Measurements from ENCODE around the gene FIP1L1. TPM values are rescaled to one million over a fixed set of nuclear protein-coding genes. Genes with fewer than 3 reads are reported as not detected.

The FIP1L1 gene
- total and polyA plus RNA-seq, 10 of the 15 experiments (the other 5 are each of a cell fraction or from before 2014, with no cell fraction given), result 28.1 to 110 (median 59.4) TPM

DNA sequence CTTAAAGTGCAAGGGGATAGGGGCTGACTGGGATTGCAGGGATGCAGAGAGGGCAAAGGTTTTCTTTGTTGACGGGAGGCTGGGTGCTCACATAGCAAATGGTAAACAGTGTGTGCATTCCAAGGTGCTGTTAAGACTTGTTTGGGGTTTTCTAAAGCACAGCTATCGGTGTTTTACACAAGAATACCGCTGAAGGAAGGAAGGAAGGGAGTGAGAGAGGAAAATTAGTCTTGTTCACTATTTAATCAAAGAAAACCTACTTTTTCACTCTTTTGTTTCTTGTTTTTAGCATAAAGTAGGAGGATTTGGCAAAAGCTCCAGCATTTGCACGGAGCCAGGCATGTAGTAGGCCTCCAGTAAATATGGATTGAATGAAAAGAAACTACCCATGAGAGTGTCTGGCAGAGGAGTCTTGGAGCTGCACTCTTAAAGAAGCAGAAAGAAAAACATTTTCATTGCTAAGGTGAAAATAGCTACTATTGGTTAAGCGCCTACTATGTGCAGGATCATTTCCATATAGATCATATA is 99.7 kb downstream of the FIP1L1 start:
- BruUV-seq (replicated peaks), result no TSS peak
- TF ChIP-seq CHD4 (IDR thresholded peaks at IDR 0.05), result no peak
- no peak for TF ChIP-seq ZBTB33 (IDR thresholded peaks at IDR 0.05)
- TF ChIP-seq JUND (IDR thresholded peaks at IDR 0.05; ENCODE audit: low read depth, low read length), result no peak
- TF ChIP-seq CHD1 (IDR thresholded peaks at IDR 0.05; ENCODE audit: low read depth, low read length), result no peak
- TF ChIP-seq CREM (IDR thresholded peaks at IDR 0.05; ENCODE audit: low read depth), result no peak
- TF ChIP-seq, protein P1, sequence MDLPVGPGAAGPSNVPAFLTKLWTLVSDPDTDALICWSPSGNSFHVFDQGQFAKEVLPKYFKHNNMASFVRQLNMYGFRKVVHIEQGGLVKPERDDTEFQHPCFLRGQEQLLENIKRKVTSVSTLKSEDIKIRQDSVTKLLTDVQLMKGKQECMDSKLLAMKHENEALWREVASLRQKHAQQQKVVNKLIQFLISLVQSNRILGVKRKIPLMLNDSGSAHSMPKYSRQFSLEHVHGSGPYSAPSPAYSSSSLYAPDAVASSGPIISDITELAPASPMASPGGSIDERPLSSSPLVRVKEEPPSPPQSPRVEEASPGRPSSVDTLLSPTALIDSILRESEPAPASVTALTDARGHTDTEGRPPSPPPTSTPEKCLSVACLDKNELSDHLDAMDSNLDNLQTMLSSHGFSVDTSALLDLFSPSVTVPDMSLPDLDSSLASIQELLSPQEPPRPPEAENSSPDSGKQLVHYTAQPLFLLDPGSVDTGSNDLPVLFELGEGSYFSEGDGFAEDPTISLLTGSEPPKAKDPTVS (IDR thresholded peaks at IDR 0.05; ENCODE audit: low read depth, low read length), result no peak
- TF ChIP-seq NRF1 (conservative IDR thresholded peaks at IDR 0.05; ENCODE audit: low read depth, low read length), result no peak
- H3K27me3 ChIP-seq (replicated peaks in 1 of 2; ENCODE audit: control insufficient read depth in 2 of 2, insufficient read depth in 2 of 2, low read length in 1 of 2), result no peaks in the 10 kb centered on the region; a peak in 1 of 4 replicates
- H3K9me3 ChIP-seq (replicated peaks; ENCODE audit: control insufficient read depth, insufficient read depth, low read length), result no peaks in the 10 kb centered on the region
- no peaks in the 10 kb centered on the region for H3K4me1 ChIP-seq (ENCODE audit: control insufficient read depth, insufficient read depth, low read length)
- POLR2A ChIA-PET, result no interaction called here
- H3K79me2 ChIP-seq (ENCODE audit: control insufficient read depth, insufficient read depth, low read length), result no peaks in the 10 kb centered on the region
- intact Hi-C loops (cut with micrococcal nuclease; ENCODE audit: unreplicated experiment) (no loop called here), in situ Hi-C loops (cut with MboI) (no loop called here)
- whole genome bisulfite sequencing (ENCODE audit: insufficient coverage, insufficient replicate concordance, low lambda C conversion rate, missing lambda C conversion rate), result 56% methylated on average over 5 of the region's 5 CpGs
- no peak overlapping the region for H3K9ac ChIP-seq (ENCODE audit: control insufficient read depth, insufficient read depth, low read length)
- RAD21 ChIA-PET (ENCODE audit: unreplicated experiment), result no interaction called here
- H3K36me3 ChIP-seq (ENCODE audit: control insufficient read depth in 2 of 2, insufficient read depth in 2 of 2, low read length in 1 of 2), result no peaks in the 10 kb centered on the region
- H3K27ac ChIP-seq (ENCODE audit: control insufficient read depth, insufficient read depth), result no peak overlapping the region
- no peak for DNase-seq (ENCODE audit: low read depth, low spot score)
- H3K4me3 ChIP-seq, result no peak overlapping the region
- CTCF ChIA-PET, result interaction anchor here (1.5 to 3.7 kb wide), 3 partner anchors 11 to 13 kb away, joined by 3 to 17 read pairs (median 6); no protein-coding TSS in a partner anchor
- H3K4me2 ChIP-seq (ENCODE audit: control insufficient read depth, insufficient read depth), result no peak overlapping the region
- no peaks in the 10 kb centered on the region for H4K20me1 ChIP-seq (ENCODE audit: control insufficient read depth, insufficient read depth)
- H2AFZ ChIP-seq (ENCODE audit: control insufficient read depth, low read depth, low read length), result no peak overlapping the region
- SMC1A ChIA-PET (ENCODE audit: uncharacterized antibody, unreplicated experiment), result interaction anchor here (0.7 to 2.3 kb wide), 3 partner anchors 10 to 424 kb away, joined by 3 to 10 read pairs (median 4); no protein-coding TSS in a partner anchor
- FAIRE-seq, result no peak
- ATAC-seq, result no peak

Data from GM12878 (cell line).